Activated CD4-positive, alpha-beta memory T cell treated with anti-CD3 and anti-CD28 coated beads for 36 hours (primary cell): ENCODE results near the gene ANKRD12. TPM values are rescaled to one million over a fixed set of nuclear protein-coding genes. Genes with fewer than 3 reads are reported as not detected.
"Not testable (repeated sequence)": the region's sequence is repeated elsewhere in the genome, so short reads cannot be mapped to it uniquely, and the experiment has no call there.

Experiments used
- CTCF ChIA-PET: fragments of 350-600 bp; sonication (Branson Sonifier 250); formaldehyde crosslinking; loops from one replicate; lab custom pipeline; 2021; ENCODE audit warnings: antibody characterized with exemption, inconsistent platforms; lab: Charles Lee
- POLR2A ChIA-PET: fragments of 350-600 bp; sonication (Branson Sonifier 250); formaldehyde crosslinking; loops from one replicate; lab custom pipeline; 2021; ENCODE audit warnings: antibody characterized with exemption; lab: Charles Lee
- DNase-seq: peaks from one replicate; pipeline ENCODE4 v3.0.0-alpha.2; 2020
- H3K27ac Mint-ChIP-seq: one replicate; pipeline ENCODE4 v1.8.0; 2021; ENCODE audit warnings: mixed read lengths
- H3K27me3 Mint-ChIP-seq: one replicate; pipeline ENCODE4 v1.8.0; 2021; ENCODE audit warnings: mixed read lengths
- H3K36me3 Mint-ChIP-seq: one replicate; pipeline ENCODE4 v1.8.0; 2021; ENCODE audit warnings: mixed read lengths
- H3K4me1 Mint-ChIP-seq: one replicate; pipeline ENCODE4 v1.8.0; 2021; ENCODE audit warnings: low read depth, mixed read lengths
- H3K4me3 Mint-ChIP-seq: one replicate; pipeline ENCODE4 v1.8.0; 2021; ENCODE audit warnings: mild to moderate bottlenecking, mixed read lengths
- H3K9me3 Mint-ChIP-seq: one replicate; pipeline ENCODE4 v1.8.0; 2021; ENCODE audit warnings: mixed read lengths
- intact Hi-C: fragments of 100-400 bp; cut with micrococcal nuclease; formaldehyde crosslinking; loops from one replicate; pipeline ENCODE4 v1.15.1; 2023
- total RNA-seq, 2 experiments: library from RNA; stranded (reverse); gene quantifications; one replicate each; pipeline ENCODE4 v1.2.3, GENCODE V29; 2021

Gene ANKRD12
- total RNA-seq, 2 experiments from 2014 or later: 77.8 to 83.9 TPM

GRCh38 chr18:9264797-9265196, 128.2 kb downstream of the ANKRD12 start:
- H3K4me3 Mint-ChIP-seq, H3K9me3 Mint-ChIP-seq, H3K27me3 Mint-ChIP-seq, H3K27ac Mint-ChIP-seq, intact Hi-C loops, POLR2A ChIA-PET, H3K4me1 Mint-ChIP-seq: not testable (repeated sequence)
- H3K36me3 Mint-ChIP-seq: peaks cover 46% of the 10 kb centered on the region
- CTCF ChIA-PET: interaction anchor here (1.1 kb wide), 1 partner anchor 10 kb away, joined by 3 read pairs; no protein-coding TSS in a partner anchor
- DNase-seq: peak; percentile 17

GRCh38 chr18:9273221-9273620, 136.6 kb downstream of the ANKRD12 start:
- no peaks in the 10 kb centered on the region for H3K27me3 Mint-ChIP-seq
- no peaks in the 10 kb centered on the region for H3K9me3 Mint-ChIP-seq
- H3K4me3 Mint-ChIP-seq: no peak overlapping the region
- ChIA-PET CTCF (no interaction called here), POLR2A (no interaction called here)
- no peak overlapping the region for H3K27ac Mint-ChIP-seq
- no peaks in the 10 kb centered on the region for H3K4me1 Mint-ChIP-seq
- H3K36me3 Mint-ChIP-seq: peaks cover 49% of the 10 kb centered on the region
- DNase-seq: no peak
- intact Hi-C loops: no loop called here

- intact Hi-C loops: no loop called here
These were observed 139.3 kb downstream of the ANKRD12 start for GRCh38 chr18:9275890-9276289.

GRCh38 chr18:9278028-9278427, 141.4 kb downstream of the ANKRD12 start:
- POLR2A ChIA-PET: no interaction called here
- Mint-ChIP-seq H3K27me3 (no peaks in the 10 kb centered on the region), H3K27ac (no peak overlapping the region), H3K4me3 (no peak overlapping the region), H3K4me1 (no peaks in the 10 kb centered on the region), H3K9me3 (no peaks in the 10 kb centered on the region), H3K36me3 (peaks cover 50% of the 10 kb centered on the region)
- DNase-seq: no peak
- intact Hi-C loops: no loop called here
- CTCF ChIA-PET: no interaction called here

More at GRCh38 chr18:9275890-9276289, 139.3 kb downstream of the ANKRD12 start:
- POLR2A ChIA-PET: no interaction called here
- H3K4me3 Mint-ChIP-seq: no peak overlapping the region
- H3K27ac Mint-ChIP-seq: no peak overlapping the region
- peaks cover 54% of the 10 kb centered on the region for H3K36me3 Mint-ChIP-seq
- H3K27me3 Mint-ChIP-seq: no peaks in the 10 kb centered on the region
- DNase-seq: no peak
- H3K4me1 Mint-ChIP-seq: no peaks in the 10 kb centered on the region
- H3K9me3 Mint-ChIP-seq: no peaks in the 10 kb centered on the region
- CTCF ChIA-PET: interaction anchor here (1.5 kb wide), 1 partner anchor 16 kb away, joined by 4 read pairs; no protein-coding TSS in a partner anchor

- ChIA-PET CTCF (no interaction called here), POLR2A (no interaction called here)
- intact Hi-C loops: no loop called here
- peaks cover 38% of the 10 kb centered on the region for H3K36me3 Mint-ChIP-seq
- no peak overlapping the region for H3K27ac Mint-ChIP-seq
- no peaks in the 10 kb centered on the region for H3K4me1 Mint-ChIP-seq
- peaks cover 2% of the 10 kb centered on the region for H3K9me3 Mint-ChIP-seq
- no peaks in the 10 kb centered on the region for H3K27me3 Mint-ChIP-seq
- H3K4me3 Mint-ChIP-seq: no peak overlapping the region
- no peak for DNase-seq
These were observed 144.3 kb downstream of the ANKRD12 start for GRCh38 chr18:9280849-9281248.

GRCh38 chr18:9281780-9282179, 145.2 kb downstream of the ANKRD12 start:
- DNase-seq: no peak
- intact Hi-C loops: no loop called here
- Mint-ChIP-seq H3K27me3 (no peaks in the 10 kb centered on the region), H3K36me3 (peaks cover 36% of the 10 kb centered on the region), H3K27ac (no peak overlapping the region), H3K9me3 (peaks cover 2% of the 10 kb centered on the region), H3K4me3 (no peak overlapping the region), H3K4me1 (no peaks in the 10 kb centered on the region)
- ChIA-PET CTCF (interaction anchor here (0.6 to 1.4 kb wide), 3 partner anchors 235 to 294 kb away, joined by 3 to 4 read pairs (median 3); no protein-coding TSS in a partner anchor), POLR2A (no interaction called here)

- no peaks in the 10 kb centered on the region for H3K4me1 Mint-ChIP-seq
- no peak overlapping the region for H3K4me3 Mint-ChIP-seq
- intact Hi-C loops: no loop called here
- peaks cover 25% of the 10 kb centered on the region for H3K36me3 Mint-ChIP-seq
- H3K27ac Mint-ChIP-seq: no peak overlapping the region
- ChIA-PET CTCF (no interaction called here), POLR2A (no interaction called here)
- peaks cover 6% of the 10 kb centered on the region for H3K9me3 Mint-ChIP-seq
- DNase-seq: no peak
- H3K27me3 Mint-ChIP-seq: no peaks in the 10 kb centered on the region
These were observed 147.2 kb downstream of the ANKRD12 start for GRCh38 chr18:9283791-9284190.

- Mint-ChIP-seq H3K36me3 (peaks cover 18% of the 10 kb centered on the region), H3K4me3 (no peak overlapping the region), H3K27ac (no peak overlapping the region), H3K27me3 (no peaks in the 10 kb centered on the region), H3K9me3 (peaks cover 13% of the 10 kb centered on the region), H3K4me1 (no peaks in the 10 kb centered on the region)
- intact Hi-C loops: no loop called here
- POLR2A ChIA-PET: no interaction called here
- no peak for DNase-seq
- CTCF ChIA-PET: no interaction called here
These were observed 149.0 kb downstream of the ANKRD12 start for GRCh38 chr18:9285604-9286003.

GRCh38 chr18:9287036-9287435, 150.5 kb downstream of the ANKRD12 start:
- CTCF ChIA-PET: interaction anchor here (0.6 kb wide), 1 partner anchor 38 kb away, joined by 3 read pairs; no protein-coding TSS in a partner anchor
- Mint-ChIP-seq H3K9me3 (peaks cover 20% of the 10 kb centered on the region), H3K27ac (no peak overlapping the region), H3K4me3 (no peak overlapping the region), H3K36me3 (peaks cover 12% of the 10 kb centered on the region), H3K4me1 (no peaks in the 10 kb centered on the region), H3K27me3 (no peaks in the 10 kb centered on the region)
- POLR2A ChIA-PET: no interaction called here
- no peak for DNase-seq
- intact Hi-C loops: no loop called here

- Mint-ChIP-seq H3K27ac (no peak overlapping the region), H3K36me3 (peaks cover 15% of the 10 kb centered on the region), H3K9me3 (peaks cover 42% of the 10 kb centered on the region), H3K27me3 (no peaks in the 10 kb centered on the region), H3K4me3 (no peak overlapping the region), H3K4me1 (no peaks in the 10 kb centered on the region)
- CTCF ChIA-PET: no interaction called here
- intact Hi-C loops: no loop called here
- DNase-seq: no peak
- POLR2A ChIA-PET: no interaction called here
These were observed 153.1 kb downstream of the ANKRD12 start for GRCh38 chr18:9289698-9290097.

GRCh38 chr18:9290156-9290555, 153.6 kb downstream of the ANKRD12 start:
- Mint-ChIP-seq H3K27ac (no peak overlapping the region), H3K36me3 (peaks cover 15% of the 10 kb centered on the region), H3K27me3 (no peaks in the 10 kb centered on the region), H3K9me3 (peaks cover 42% of the 10 kb centered on the region), H3K4me1 (no peaks in the 10 kb centered on the region), H3K4me3 (no peak overlapping the region)
- CTCF ChIA-PET: no interaction called here
- DNase-seq: no peak
- POLR2A ChIA-PET: no interaction called here
- intact Hi-C loops: no loop called here

GRCh38 chr18:9292047-9292446, 155.5 kb downstream of the ANKRD12 start:
- CTCF ChIA-PET: interaction anchor here (1.3 kb wide), 1 partner anchor 15 kb away, joined by 4 read pairs; no protein-coding TSS in a partner anchor
- POLR2A ChIA-PET: no interaction called here
- intact Hi-C loops: no loop called here
- Mint-ChIP-seq H3K27me3 (no peaks in the 10 kb centered on the region), H3K4me3 (no peak overlapping the region), H3K9me3 (peaks cover 42% of the 10 kb centered on the region), H3K36me3 (peaks cover 15% of the 10 kb centered on the region), H3K27ac (no peak overlapping the region), H3K4me1 (no peaks in the 10 kb centered on the region)
- DNase-seq: no peak

GRCh38 chr18:9293948-9294347, 157.4 kb downstream of the ANKRD12 start:
- no peak for DNase-seq
- Mint-ChIP-seq H3K9me3 (peaks cover 38% of the 10 kb centered on the region), H3K36me3 (peaks cover 15% of the 10 kb centered on the region), H3K4me1 (no peaks in the 10 kb centered on the region), H3K27ac (no peak overlapping the region), H3K4me3 (no peak overlapping the region), H3K27me3 (no peaks in the 10 kb centered on the region)
- ChIA-PET CTCF (no interaction called here), POLR2A (no interaction called here)
- intact Hi-C loops: no loop called here
